ENCODE measurements around the gene MRPL1. TPM values are rescaled to one million over a fixed set of nuclear protein-coding genes. Genes with fewer than 3 reads are reported as not detected.

MRPL1 gene
- total RNA-seq, 2 experiments from 2014 or later = 22.6 to 37.4 TPM

GRCh38 chr4:77833126-77833724, 29.4 kb upstream of the MRPL1 start:
- BruUV-seq (replicated peaks) = no TSS peak
- CTCF ChIA-PET (ENCODE audit: unreplicated experiment) = no interaction called here

DNA sequence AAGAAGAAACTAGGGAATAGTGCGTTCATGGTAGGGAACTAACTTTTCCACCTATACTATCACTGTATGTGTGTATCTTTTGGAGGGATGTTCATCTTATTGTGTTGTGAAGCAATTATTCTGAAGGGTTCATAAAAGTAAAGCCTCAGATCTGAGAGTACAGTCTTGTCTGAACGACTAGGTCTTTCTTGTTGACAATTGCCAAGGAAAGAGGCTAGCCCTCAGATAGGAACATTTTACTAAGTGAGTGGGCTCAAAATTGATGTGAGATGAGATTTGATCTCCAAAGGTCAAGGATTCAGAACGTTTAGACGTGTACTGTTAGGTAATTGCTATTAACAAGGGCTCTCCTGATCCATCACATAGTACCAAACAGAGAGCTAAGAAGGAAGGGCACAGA, 28.2 kb upstream of the MRPL1 start:
- Histone ChIP-seq H3K4me1 (ENCODE audit: insufficient read depth, low read length, poor library complexity, severe bottlenecking) (peaks cover 23% of the 10 kb centered on the region), H4K20me1 (ENCODE audit: insufficient read depth, low read length) (no peaks in the 10 kb centered on the region), H2AFZ (ENCODE audit: low read length) (no peak overlapping the region), H3K27ac (ENCODE audit: low read depth, low read length, poor library complexity, severe bottlenecking) (no peak overlapping the region), H3K9me3 (ENCODE audit: low read length) (no peaks in the 10 kb centered on the region; the same call in 1 of the 2 replicates), H3K4me3 (ENCODE audit: low read depth, low read length, poor library complexity, severe bottlenecking) (no peak overlapping the region), H3K9me2 (ENCODE audit: insufficient read depth, low read length) (no peaks in the 10 kb centered on the region), H3K79me2 (ENCODE audit: insufficient read depth, low read depth, low read length) (no peaks in the 10 kb centered on the region), H3K4me2 (ENCODE audit: low read length) (no peak overlapping the region), H3K36me3 (ENCODE audit: insufficient read depth, low read length) (no peaks in the 10 kb centered on the region)
- BruUV-seq (replicated peaks) = no TSS peak
- TF ChIP-seq CTCF (conservative IDR thresholded peaks at IDR 0.05; ENCODE audit: low read length) (no peak), EZH2phosphoT487 (IDR thresholded peaks at IDR 0.05; ENCODE audit: borderline replicate concordance, low read depth, low read length) (no peak)
- no peak for DNase-seq (ENCODE audit: low spot score)
- intact Hi-C loops (cut with micrococcal nuclease; ENCODE audit: unreplicated experiment) = no loop called here
- ChIA-PET CTCF (ENCODE audit: unreplicated experiment) (no interaction called here), POLR2A (interaction anchor here (1.3 to 1.8 kb wide), 2 partner anchors 12 to 21 kb away, joined by 6 read pairs; no protein-coding TSS in a partner anchor)

More at GRCh38 chr4:77833126-77833724, 29.4 kb upstream of the MRPL1 start:
- no peaks in the 10 kb centered on the region; the same call in 1 of the 2 replicates for H3K9me3 ChIP-seq (ENCODE audit: low read length)
- H3K36me3 ChIP-seq (ENCODE audit: insufficient read depth, low read length) = no peaks in the 10 kb centered on the region
- no peak overlapping the region for H3K27ac ChIP-seq (ENCODE audit: low read depth, low read length, poor library complexity, severe bottlenecking)
- H3K4me1 ChIP-seq (ENCODE audit: insufficient read depth, low read length, poor library complexity, severe bottlenecking) = peaks cover 35% of the 10 kb centered on the region
- POLR2A ChIA-PET = interaction anchor here (0.7 to 2.9 kb wide), 6 partner anchors 16 to 687 kb away, joined by 3 to 11 read pairs (median 4); no protein-coding TSS in a partner anchor
- H2AFZ ChIP-seq (ENCODE audit: low read length) = peak overlapping the region; percentile 17; the same call in 1 of the 2 replicates
- H3K9me2 ChIP-seq (ENCODE audit: insufficient read depth, low read length) = no peaks in the 10 kb centered on the region
- H3K4me3 ChIP-seq (ENCODE audit: low read depth, low read length, poor library complexity, severe bottlenecking) = no peak overlapping the region
- TF ChIP-seq CTCF (conservative IDR thresholded peaks at IDR 0.05; ENCODE audit: low read length) = no peak
- TF ChIP-seq EZH2phosphoT487 (IDR thresholded peaks at IDR 0.05; ENCODE audit: borderline replicate concordance, low read depth, low read length) = no peak
- no peak overlapping the region for H3K4me2 ChIP-seq (ENCODE audit: low read length)
- intact Hi-C loops (cut with micrococcal nuclease; ENCODE audit: unreplicated experiment) = no loop called here
- no peak for DNase-seq (ENCODE audit: low spot score)
- H3K79me2 ChIP-seq (ENCODE audit: insufficient read depth, low read depth, low read length) = no peaks in the 10 kb centered on the region
- no peaks in the 10 kb centered on the region for H4K20me1 ChIP-seq (ENCODE audit: insufficient read depth, low read length)

- H3K27ac ChIP-seq (ENCODE audit: low read depth, low read length, poor library complexity, severe bottlenecking) = no peak overlapping the region
- TF ChIP-seq EZH2phosphoT487 (IDR thresholded peaks at IDR 0.05; ENCODE audit: borderline replicate concordance, low read depth, low read length) (no peak), CTCF (conservative IDR thresholded peaks at IDR 0.05; ENCODE audit: low read length) (no peak)
- H3K4me2 ChIP-seq (ENCODE audit: low read length) = no peak overlapping the region
- peaks cover 3% of the 10 kb centered on the region for H3K4me1 ChIP-seq (ENCODE audit: insufficient read depth, low read length, poor library complexity, severe bottlenecking)
- DNase-seq (ENCODE audit: low spot score) = no peak
- CTCF ChIA-PET (ENCODE audit: unreplicated experiment) = no interaction called here
- H3K4me3 ChIP-seq (ENCODE audit: low read depth, low read length, poor library complexity, severe bottlenecking) = no peak overlapping the region
- peak overlapping the region; percentile 37; the same call in 1 of the 2 replicates for H2AFZ ChIP-seq (ENCODE audit: low read length)
- H4K20me1 ChIP-seq (ENCODE audit: insufficient read depth, low read length) = no peaks in the 10 kb centered on the region
- no peaks in the 10 kb centered on the region for H3K79me2 ChIP-seq (ENCODE audit: insufficient read depth, low read depth, low read length)
- no peaks in the 10 kb centered on the region for H3K36me3 ChIP-seq (ENCODE audit: insufficient read depth, low read length)
- POLR2A ChIA-PET = interaction anchor here (0.6 to 1.2 kb wide), 4 partner anchors 13 to 66 kb away, joined by 3 to 4 read pairs (median 3); no protein-coding TSS in a partner anchor
- H3K9me2 ChIP-seq (ENCODE audit: insufficient read depth, low read length) = no peaks in the 10 kb centered on the region
- H3K9me3 ChIP-seq (ENCODE audit: low read length) = no peaks in the 10 kb centered on the region
- no TSS peak for BruUV-seq (replicated peaks)
- intact Hi-C loops (cut with micrococcal nuclease; ENCODE audit: unreplicated experiment) = no loop called here
These were observed 19.0 kb upstream of the MRPL1 start for GRCh38 chr4:77843628-77844027.
